Skeletal muscle tissue (tissue), 4 donors: ENCODE results near the gene YIPF1. TPM values are rescaled to one million over a fixed set of nuclear protein-coding genes. Genes with fewer than 3 reads are reported as not detected.

ENCODE experiments used
- H3K27ac ChIP-seq: one replicate; pipeline ENCODE4 v1.7.0; 2013; ENCODE audit warnings: mild to moderate bottlenecking, low read depth, low read length, inconsistent platforms
- H3K27me3 ChIP-seq, 3 donors: one replicate each; pipeline ENCODE4 v1.7.0; 2013; ENCODE audit warnings: low read length in 3 of 3; ENCODE audit not compliant: control insufficient read depth in 3 of 3, insufficient read depth in 3 of 3
- H3K36me3 ChIP-seq, 3 donors: one replicate each; pipeline ENCODE4 v1.7.0; 2013; ENCODE audit warnings: low read length in 3 of 3; ENCODE audit not compliant: control insufficient read depth in 3 of 3, insufficient read depth in 3 of 3
- H3K4me1 ChIP-seq, 3 donors: one replicate each; pipeline ENCODE4 v1.7.0; 2013; ENCODE audit warnings: low read length in 3 of 3, mild to moderate bottlenecking in 3 of 3; ENCODE audit not compliant: control insufficient read depth in 3 of 3, insufficient read depth in 3 of 3
- H3K4me3 ChIP-seq, 3 donors: one replicate each; pipeline ENCODE4 v1.7.0; 2013; ENCODE audit warnings: low read length in 3 of 3
- H3K9ac ChIP-seq, 3 donors: one replicate each; pipeline ENCODE4 v1.7.0; 2013; ENCODE audit warnings: low read length in 3 of 3, mild to moderate bottlenecking in 3 of 3, moderate library complexity in 2 of 3, low read depth in 1 of 3
- H3K9me3 ChIP-seq, 3 donors: one replicate each; pipeline ENCODE4 v1.7.0; 2013; ENCODE audit warnings: low read length in 3 of 3; ENCODE audit not compliant: control insufficient read depth in 3 of 3
- total RNA-seq: library from RNA; depleted of rRNA; stranded (reverse); fragments of >200 nt; gene quantifications from one replicate; pipeline ENCODE4 v1.2.3, GENCODE V29; 2014
- donor health status: Osteomylitis.

Gene YIPF1
- total RNA-seq, 1 donor from 2014 or later, result 14.6 TPM

DNA sequence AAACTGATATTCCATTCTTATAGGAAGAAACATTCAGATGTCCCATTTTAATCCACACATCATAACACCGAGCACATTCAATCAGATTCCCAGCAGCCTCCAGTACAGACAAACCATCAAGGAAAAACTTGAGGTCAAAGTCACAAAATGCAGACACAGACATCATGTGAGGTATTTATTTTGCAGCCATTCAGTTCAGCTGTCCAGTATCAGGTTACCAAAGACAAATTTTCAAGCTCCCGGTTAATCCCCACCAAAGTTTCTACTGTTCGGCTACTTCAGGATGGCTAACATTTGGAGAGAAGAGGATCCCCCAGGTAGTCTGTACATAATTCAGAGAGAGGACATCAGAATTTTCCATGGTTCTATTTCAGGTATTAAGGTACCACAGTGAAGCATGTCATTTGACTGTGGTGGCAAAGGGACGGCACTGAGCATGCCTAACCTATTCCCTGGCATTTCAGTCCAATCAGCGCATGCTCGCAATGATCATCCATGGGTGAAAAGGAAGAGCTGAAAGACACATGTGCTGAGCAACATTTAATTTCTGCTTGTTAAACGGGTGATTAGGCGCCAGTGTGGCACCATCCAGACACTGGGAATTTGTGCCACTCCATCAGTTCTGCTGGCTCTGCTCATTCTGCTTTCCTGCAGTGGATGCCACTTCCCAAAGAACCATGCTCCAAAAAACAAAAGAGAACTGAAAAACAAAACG lies 37.9 kb downstream of the YIPF1 start:
- H3K9me3 ChIP-seq, result no peaks in the 10 kb centered on the region
- H3K27me3 ChIP-seq, result no peaks in the 10 kb centered on the region
- H3K27ac ChIP-seq, result no peak overlapping the region
- H3K36me3 ChIP-seq, result peaks cover 20 to 45% (median 31%) of the 10 kb centered on the region in 3 donors
- no peaks in the 10 kb centered on the region for H3K4me1 ChIP-seq
- no peak overlapping the region for H3K9ac ChIP-seq
- no peak overlapping the region for H3K4me3 ChIP-seq

DNA sequence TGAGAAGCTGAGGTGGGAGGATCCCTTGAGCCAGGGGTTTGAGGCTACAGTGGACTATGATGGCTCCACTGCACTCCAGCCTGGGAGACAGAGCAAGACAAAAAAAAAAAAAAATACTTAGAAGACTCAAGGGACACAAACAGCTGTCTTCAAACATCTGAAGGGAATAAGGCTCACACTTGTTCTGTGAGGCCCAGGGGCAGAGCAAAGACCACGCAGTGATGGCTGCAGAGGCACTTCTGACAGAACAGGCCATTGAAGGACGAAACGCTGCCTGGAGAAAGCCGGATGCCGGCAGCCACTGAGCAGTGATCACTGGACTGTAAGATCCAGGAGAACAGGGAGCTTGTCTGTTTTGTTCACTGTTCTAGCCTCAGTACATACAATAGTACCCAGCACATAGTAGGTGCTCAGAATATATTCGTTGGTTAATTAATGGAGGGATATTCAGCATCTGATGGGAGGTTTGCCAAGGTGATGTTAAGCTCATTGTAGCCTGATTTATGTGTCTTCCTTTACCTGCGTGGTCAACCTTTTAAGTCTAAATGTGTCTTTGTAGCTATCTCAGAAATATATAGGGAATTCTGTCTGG lies 39.4 kb downstream of the YIPF1 start:
- Histone ChIP-seq H3K9ac (no peak overlapping the region), H3K4me1 (no peaks in the 10 kb centered on the region), H3K27me3 (no peaks in the 10 kb centered on the region), H3K4me3 (no peak overlapping the region), H3K9me3 (no peaks in the 10 kb centered on the region), H3K36me3 (peaks cover 6 to 29% (median 20%) of the 10 kb centered on the region in 3 donors), H3K27ac (no peak overlapping the region)

DNA sequence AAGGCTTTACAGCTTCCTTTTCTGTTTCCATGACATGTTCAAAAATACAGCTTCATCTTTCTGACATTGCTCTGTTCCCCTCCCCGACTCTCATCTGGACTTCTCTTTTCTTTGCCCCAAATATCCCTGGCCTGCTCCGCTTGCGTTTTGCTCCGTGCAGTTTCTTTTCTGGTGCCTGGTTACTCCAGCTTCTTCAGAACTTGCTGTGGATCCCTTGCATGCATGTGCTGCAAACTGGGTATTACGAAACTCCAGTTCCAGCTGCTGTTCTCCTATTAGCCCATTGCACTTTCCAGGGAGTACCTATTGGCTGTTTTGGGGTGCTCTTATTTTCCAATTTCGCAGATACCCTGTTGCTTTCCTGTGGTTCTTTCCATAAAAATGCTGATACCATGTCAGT lies 41.6 kb downstream of the YIPF1 start:
- H3K27ac ChIP-seq, result no peak overlapping the region
- no peak overlapping the region for H3K9ac ChIP-seq
- no peaks in the 10 kb centered on the region for H3K9me3 ChIP-seq
- H3K36me3 ChIP-seq, result peaks cover 3 to 11% (median 9%) of the 10 kb centered on the region in 3 donors
- H3K27me3 ChIP-seq, result no peaks in the 10 kb centered on the region
- no peaks in the 10 kb centered on the region for H3K4me1 ChIP-seq
- H3K4me3 ChIP-seq, result no peak overlapping the region

DNA sequence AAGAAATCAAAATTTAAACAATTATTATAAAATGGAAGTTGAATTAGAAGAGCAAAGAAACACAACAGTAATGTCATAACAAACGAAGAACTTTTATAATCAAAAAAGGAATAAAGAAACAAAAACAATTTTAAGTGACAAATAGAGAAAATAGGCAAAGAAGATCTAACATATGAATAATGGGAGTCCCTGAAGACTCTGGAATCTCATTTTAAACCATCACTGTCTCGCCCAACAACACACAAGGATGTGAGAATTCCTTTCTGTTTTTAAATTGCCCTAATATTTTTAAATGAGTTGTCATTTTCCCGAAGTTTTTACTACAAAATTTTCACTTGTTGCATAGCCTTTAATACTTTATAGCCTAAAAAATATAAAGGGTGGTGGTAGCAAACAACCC lies 47.2 kb downstream of the YIPF1 start:
- no peaks in the 10 kb centered on the region for H3K9me3 ChIP-seq
- no peaks in the 10 kb centered on the region for H3K36me3 ChIP-seq
- H3K9ac ChIP-seq, result no peak overlapping the region
- H3K4me1 ChIP-seq, result peaks cover 3 to 5% (median 5%) of the 10 kb centered on the region in 3 donors
- H3K27ac ChIP-seq, result no peak overlapping the region
- H3K27me3 ChIP-seq, result no peaks in the 10 kb centered on the region
- H3K4me3 ChIP-seq, result no peak overlapping the region

DNA sequence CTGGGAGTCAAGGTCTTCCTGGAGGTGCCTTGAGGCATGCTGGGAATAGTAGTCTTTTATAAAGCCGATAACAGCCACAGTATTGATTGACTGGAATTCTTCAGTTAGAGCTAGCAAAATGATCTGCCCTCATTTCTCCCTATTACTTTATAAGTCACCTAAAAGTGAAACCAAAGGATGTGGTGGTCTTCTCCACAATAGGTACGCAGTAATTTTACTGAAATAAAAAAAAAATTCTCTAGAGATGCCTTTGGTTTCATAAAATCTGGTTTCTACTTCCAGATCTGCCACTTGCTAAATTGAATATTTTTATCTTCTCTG lies 51.0 kb downstream of the YIPF1 start:
- peak overlapping the region; percentile 95 for H3K27ac ChIP-seq

DNA sequence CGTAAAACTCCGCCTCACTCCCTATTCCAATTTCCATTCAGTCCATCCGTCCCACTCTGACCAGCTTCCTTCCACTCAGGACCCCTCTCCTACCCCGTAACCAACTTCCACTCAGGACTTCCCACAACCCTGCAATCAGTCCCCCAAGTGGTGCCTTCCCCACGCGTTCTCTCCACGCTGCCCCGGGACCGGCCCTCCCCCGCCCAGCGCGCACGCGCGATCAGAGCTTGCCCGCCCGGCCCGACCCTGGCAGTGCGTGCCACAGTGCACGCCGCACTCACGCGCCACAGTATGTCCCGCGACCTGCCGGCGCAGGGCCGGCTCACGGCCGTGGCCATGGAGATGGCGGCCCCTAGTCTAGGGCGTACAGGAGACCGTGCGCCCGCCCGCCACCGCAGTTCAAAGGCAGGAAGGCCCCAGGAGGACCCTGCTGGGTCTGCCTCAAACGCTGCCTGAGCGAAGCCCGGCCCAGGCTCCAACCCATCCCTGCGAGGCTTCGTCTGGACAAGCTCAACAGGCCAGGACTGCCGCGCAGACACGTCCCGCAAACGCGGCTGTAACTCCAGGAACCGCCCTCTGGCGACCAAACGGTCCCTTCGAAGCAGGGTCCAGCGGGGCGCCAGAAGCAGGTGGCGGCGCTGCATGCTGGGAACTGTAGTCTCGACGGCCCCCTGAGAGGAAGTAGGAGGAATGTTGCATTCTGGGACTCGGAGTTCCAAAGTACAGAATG lies 51.5 kb downstream of the YIPF1 start, which contains the start of gene NDC1:
NDC1 (minus strand) TSS at position 373 of the 730 bp plus-strand sequence; CDS start at position 338, 35 bp downstream.
- Histone ChIP-seq H3K4me3 (peak within 1 kb of the TSS; percentile 84 to 99 (median 96)), H3K9ac (peak within 1 kb of the TSS; percentile 90 to 99 (median 97)), H3K36me3 (no peaks in the 10 kb centered on the region), H3K27me3 (no peaks in the 10 kb centered on the region), H3K27ac (peak within 1 kb of the TSS; percentile 95), H3K4me1 (peaks cover 5 to 10% (median 8%) of the 10 kb centered on the region in 3 donors), H3K9me3 (no peaks in the 10 kb centered on the region)

More for the DNA sequence above, 51.0 kb downstream of the YIPF1 start:
- Histone ChIP-seq H3K4me3 (peak overlapping the region; percentile 84 to 99 (median 96)), H3K4me1 (peaks cover 5 to 10% (median 8%) of the 10 kb centered on the region in 3 donors), H3K9ac (peak overlapping the region in 2 of 3 donors; percentile 97 to 99), H3K27me3 (no peaks in the 10 kb centered on the region), H3K9me3 (no peaks in the 10 kb centered on the region), H3K36me3 (no peaks in the 10 kb centered on the region)

DNA sequence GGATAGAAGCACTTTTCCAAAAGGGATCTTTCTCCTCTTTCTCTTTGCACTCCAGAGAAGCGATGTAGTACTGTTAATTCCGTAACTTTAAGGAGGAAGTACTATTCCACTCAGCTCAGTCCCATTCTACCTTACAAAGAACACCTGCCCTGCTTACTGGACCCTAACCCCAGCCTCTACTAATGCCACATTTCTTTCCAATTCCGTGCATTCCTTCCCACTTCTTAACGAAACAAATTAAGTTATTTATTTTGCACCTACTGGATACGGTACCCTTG lies 52.0 kb downstream of the YIPF1 start:
- H3K27me3 ChIP-seq, result no peaks in the 10 kb centered on the region
- peak overlapping the region; percentile 84 to 99 (median 96) for H3K4me3 ChIP-seq
- H3K36me3 ChIP-seq, result no peaks in the 10 kb centered on the region
- peak overlapping the region; percentile 95 for H3K27ac ChIP-seq
- no peaks in the 10 kb centered on the region for H3K9me3 ChIP-seq
- H3K4me1 ChIP-seq, result peaks cover 5 to 10% (median 8%) of the 10 kb centered on the region in 3 donors
- peak overlapping the region; percentile 90 to 99 (median 97) for H3K9ac ChIP-seq

DNA sequence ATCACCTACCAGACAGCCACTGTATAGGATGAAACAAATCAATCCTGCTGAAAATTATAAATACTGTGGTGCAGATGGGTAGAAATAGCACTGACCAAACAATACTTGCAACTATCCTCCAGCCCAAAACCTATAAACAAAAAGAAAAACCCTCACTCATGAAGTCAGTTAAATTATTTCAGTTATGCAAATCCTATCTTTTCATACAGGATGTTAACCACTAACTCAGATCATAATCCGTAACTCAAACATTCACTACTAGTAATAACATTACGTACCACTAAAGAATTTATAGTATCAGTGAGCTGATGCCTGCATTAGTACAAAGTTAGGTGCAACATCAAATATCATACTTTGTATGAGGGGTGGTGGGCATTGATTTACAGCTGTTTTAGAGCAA lies 54.1 kb downstream of the YIPF1 start:
- Histone ChIP-seq H3K27me3 (no peaks in the 10 kb centered on the region), H3K4me1 (peaks cover 5 to 10% (median 8%) of the 10 kb centered on the region in 3 donors), H3K4me3 (no peak overlapping the region), H3K36me3 (no peaks in the 10 kb centered on the region), H3K9ac (no peak overlapping the region), H3K9me3 (no peaks in the 10 kb centered on the region), H3K27ac (no peak overlapping the region)

DNA sequence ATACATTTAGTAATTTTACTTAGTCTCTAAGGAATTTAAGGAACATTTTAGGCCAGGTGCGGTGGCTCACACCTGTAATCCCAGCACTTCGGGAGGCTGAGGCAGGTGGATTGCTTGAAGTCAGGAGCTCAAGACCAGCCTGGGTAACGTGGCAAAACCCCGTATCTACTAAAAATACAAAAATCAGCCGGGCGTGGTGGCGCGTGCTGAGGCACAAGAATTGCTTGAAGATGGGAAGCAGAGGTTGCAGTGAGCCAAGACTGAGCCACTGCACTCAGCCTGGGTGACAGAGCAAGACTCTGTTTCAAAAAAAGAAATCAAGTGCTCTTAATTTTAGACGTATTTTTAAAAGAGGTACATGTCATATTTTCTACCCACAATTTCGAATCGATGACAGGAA lies 54.8 kb downstream of the YIPF1 start:
- Histone ChIP-seq H3K9me3 (no peaks in the 10 kb centered on the region), H3K27me3 (no peaks in the 10 kb centered on the region), H3K9ac (no peak overlapping the region), H3K4me1 (peaks cover 5 to 10% (median 8%) of the 10 kb centered on the region in 3 donors), H3K36me3 (no peaks in the 10 kb centered on the region), H3K27ac (no peak overlapping the region), H3K4me3 (no peak overlapping the region)

DNA sequence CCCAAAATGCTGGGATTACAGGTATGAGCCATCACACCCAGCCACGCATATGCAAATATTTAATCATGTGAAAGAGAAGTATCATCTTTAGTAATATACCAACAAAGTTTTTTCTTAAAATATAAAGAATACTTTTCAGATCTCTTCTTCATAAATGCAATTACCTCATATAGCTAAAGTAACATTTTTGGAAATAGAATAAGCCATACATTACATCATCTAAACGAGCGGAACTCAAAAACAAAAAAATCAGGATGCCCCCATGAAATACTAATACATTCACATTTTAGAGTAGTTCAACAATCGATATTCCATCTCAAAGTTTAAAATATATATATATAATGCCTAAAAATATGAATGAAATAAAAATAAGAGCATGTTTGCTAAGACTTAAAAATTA lies 56.2 kb downstream of the YIPF1 start:
- peaks cover 0 to 5% (median 0%) of the 10 kb centered on the region in 3 donors for H3K36me3 ChIP-seq
- no peaks in the 10 kb centered on the region for H3K9me3 ChIP-seq
- H3K9ac ChIP-seq, result no peak overlapping the region
- peaks cover 2 to 10% (median 8%) of the 10 kb centered on the region in 3 donors for H3K4me1 ChIP-seq
- H3K27me3 ChIP-seq, result no peaks in the 10 kb centered on the region
- H3K4me3 ChIP-seq, result no peak overlapping the region
- H3K27ac ChIP-seq, result no peak overlapping the region
